ENCODE data around the gene BHLHA15.

The BHLHA15 gene

DNA sequence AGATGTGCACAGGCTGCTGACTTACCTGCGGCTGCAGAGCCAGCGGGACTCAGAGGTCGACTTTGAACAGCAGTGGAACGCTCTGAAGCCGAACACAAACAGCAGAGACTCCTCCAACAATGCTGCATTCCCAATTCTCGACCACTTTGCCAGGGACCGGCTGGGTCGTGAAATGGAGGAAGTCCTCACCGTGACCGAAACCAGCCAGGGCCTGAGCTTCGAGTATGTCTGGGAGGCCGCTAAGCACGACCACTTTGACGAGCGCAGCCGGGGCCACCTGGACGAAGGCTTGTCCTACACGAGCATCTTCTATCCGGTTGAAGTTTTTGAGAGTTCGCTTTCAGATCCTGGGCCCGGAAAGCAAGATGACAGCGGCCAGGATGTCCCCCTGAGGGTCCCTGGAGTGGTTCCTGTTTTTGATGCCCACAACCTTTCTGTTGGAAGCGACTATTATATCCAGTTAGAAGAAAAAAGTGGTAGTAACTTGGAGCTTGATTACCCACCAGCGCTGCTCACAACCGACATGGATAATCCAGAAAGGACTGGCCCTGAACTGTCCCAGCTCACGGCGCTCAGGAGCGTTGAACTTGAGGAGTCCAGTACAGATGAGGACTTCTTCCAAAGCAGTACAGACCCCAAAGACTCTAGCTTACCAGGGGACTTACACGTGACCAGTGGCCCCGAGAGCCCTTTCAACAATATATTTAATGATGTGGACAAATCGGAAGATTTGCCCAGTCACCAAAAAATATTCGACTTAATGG lies 19.4 kb upstream of the BHLHA15 start:
- TF ChIP-seq SIN3A (IDR thresholded peaks at IDR 0.05; ENCODE audit: borderline replicate concordance, insufficient read depth, low read length) (no peak), TAF1 (IDR thresholded peaks at IDR 0.05; ENCODE audit: borderline replicate concordance, insufficient read depth, low read length) (no peak)
- TF ChIP-seq, protein P1, sequence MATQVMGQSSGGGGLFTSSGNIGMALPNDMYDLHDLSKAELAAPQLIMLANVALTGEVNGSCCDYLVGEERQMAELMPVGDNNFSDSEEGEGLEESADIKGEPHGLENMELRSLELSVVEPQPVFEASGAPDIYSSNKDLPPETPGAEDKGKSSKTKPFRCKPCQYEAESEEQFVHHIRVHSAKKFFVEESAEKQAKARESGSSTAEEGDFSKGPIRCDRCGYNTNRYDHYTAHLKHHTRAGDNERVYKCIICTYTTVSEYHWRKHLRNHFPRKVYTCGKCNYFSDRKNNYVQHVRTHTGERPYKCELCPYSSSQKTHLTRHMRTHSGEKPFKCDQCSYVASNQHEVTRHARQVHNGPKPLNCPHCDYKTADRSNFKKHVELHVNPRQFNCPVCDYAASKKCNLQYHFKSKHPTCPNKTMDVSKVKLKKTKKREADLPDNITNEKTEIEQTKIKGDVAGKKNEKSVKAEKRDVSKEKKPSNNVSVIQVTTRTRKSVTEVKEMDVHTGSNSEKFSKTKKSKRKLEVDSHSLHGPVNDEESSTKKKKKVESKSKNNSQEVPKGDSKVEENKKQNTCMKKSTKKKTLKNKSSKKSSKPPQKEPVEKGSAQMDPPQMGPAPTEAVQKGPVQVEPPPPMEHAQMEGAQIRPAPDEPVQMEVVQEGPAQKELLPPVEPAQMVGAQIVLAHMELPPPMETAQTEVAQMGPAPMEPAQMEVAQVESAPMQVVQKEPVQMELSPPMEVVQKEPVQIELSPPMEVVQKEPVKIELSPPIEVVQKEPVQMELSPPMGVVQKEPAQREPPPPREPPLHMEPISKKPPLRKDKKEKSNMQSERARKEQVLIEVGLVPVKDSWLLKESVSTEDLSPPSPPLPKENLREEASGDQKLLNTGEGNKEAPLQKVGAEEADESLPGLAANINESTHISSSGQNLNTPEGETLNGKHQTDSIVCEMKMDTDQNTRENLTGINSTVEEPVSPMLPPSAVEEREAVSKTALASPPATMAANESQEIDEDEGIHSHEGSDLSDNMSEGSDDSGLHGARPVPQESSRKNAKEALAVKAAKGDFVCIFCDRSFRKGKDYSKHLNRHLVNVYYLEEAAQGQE (IDR thresholded peaks at IDR 0.05; ENCODE audit: insufficient read depth in 1 of 2, low read depth in 2 of 2, low read length in 2 of 2), result no peak

DNA sequence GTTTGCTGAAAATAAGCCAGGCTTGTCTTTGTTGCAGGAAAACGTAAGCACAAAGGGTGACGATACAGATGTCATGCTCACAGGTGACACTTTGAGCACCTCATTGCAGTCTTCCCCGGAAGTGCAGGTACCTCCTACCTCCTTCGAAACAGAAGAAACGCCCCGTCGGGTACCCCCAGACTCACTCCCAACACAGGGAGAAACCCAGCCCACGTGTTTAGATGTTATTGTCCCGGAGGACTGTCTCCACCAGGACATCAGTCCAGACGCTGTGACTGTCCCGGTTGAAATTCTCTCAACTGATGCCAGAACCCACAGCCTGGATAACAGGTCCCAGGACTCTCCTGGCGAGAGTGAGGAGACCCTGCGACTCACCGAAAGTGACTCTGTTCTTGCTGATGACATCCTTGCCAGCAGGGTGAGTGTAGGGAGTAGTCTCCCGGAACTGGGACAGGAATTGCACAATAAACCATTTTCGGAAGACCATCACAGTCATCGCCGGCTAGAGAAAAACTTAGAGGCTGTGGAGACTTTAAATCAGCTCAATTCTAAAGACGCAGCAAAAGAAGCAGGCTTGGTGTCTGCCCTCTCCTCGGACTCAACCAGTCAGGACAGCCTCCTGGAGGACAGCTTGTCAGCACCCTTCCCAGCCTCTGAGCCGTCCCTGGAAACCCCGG lies 18.3 kb upstream of the BHLHA15 start:
- TF ChIP-seq FOXP2 (optimal IDR thresholded peaks at IDR 0.05; ENCODE audit: borderline replicate concordance, extremely low read depth, extremely low read length, insufficient read depth), result no peak
- TF ChIP-seq, protein P1 (IDR thresholded peaks at IDR 0.05; ENCODE audit: insufficient read depth in 1 of 2, low read depth in 2 of 2, low read length in 2 of 2), result no peak
- TF ChIP-seq TAF1 (IDR thresholded peaks at IDR 0.05; ENCODE audit: borderline replicate concordance, insufficient read depth, low read length), result no peak
- no peak for TF ChIP-seq SIN3A (IDR thresholded peaks at IDR 0.05; ENCODE audit: borderline replicate concordance, insufficient read depth, low read length)
- no peak for TF ChIP-seq POLR2AphosphoS5 (IDR thresholded peaks at IDR 0.05; ENCODE audit: low read depth, low read length)

DNA sequence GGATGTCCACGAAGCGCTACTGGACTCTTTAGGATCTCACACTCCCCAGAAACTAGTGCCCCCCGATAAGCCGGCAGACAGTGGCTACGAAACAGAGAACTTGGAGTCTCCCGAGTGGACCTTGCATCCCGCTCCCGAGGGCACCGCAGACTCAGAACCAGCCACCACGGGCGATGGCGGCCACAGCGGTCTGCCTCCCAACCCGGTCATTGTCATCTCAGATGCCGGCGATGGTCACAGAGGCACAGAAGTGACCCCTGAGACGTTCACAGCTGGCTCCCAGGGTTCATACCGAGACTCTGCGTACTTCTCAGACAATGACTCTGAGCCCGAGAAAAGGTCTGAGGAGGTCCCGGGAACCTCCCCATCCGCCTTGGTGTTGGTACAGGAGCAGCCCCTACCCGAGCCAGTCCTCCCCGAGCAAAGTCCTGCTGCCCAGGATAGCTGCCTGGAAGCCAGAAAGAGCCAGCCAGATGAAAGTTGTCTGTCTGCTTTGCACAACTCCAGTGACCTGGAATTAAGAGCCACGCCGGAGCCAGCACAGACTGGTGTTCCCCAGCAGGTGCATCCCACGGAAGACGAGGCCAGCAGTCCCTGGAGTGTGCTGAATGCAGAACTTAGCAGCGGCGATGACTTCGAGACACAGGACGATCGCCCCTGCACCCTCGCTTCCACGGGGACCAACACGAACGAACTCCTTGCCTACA lies 17.6 kb upstream of the BHLHA15 start:
- TF ChIP-seq POLR2AphosphoS5 (IDR thresholded peaks at IDR 0.05; ENCODE audit: low read depth, low read length) (no peak), TAF1 (IDR thresholded peaks at IDR 0.05; ENCODE audit: borderline replicate concordance, insufficient read depth, low read length) (no peak), FOXP2 (optimal IDR thresholded peaks at IDR 0.05; ENCODE audit: borderline replicate concordance, extremely low read depth, extremely low read length, insufficient read depth) (no peak), SIN3A (IDR thresholded peaks at IDR 0.05; ENCODE audit: borderline replicate concordance, insufficient read depth, low read length) (no peak)
- TF ChIP-seq, protein P1 (IDR thresholded peaks at IDR 0.05; ENCODE audit: insufficient read depth in 1 of 2, low read depth in 2 of 2, low read length in 2 of 2), result no peak

DNA sequence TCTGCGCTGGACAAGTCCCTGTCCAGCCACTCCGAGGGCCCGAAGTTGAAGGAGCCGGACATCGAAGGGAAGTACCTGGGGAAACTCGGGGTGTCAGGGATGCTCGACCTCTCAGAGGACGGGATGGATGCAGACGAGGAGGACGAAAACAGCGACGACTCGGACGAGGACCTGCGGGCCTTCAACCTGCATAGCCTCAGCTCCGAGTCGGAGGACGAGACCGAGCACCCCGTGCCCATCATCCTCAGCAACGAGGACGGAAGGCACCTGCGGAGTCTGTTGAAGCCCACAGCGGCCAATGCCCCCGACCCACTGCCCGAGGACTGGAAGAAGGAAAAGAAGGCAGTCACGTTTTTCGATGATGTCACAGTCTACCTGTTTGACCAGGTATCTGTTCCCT lies 17.1 kb upstream of the BHLHA15 start:
- TF ChIP-seq, protein P1 (IDR thresholded peaks at IDR 0.05; ENCODE audit: insufficient read depth in 1 of 2, low read depth in 2 of 2, low read length in 2 of 2), result no peak
- TF ChIP-seq FOXP2 (optimal IDR thresholded peaks at IDR 0.05; ENCODE audit: borderline replicate concordance, extremely low read depth, extremely low read length, insufficient read depth) (no peak), POLR2AphosphoS5 (IDR thresholded peaks at IDR 0.05; ENCODE audit: low read depth, low read length) (no peak), TAF1 (IDR thresholded peaks at IDR 0.05; ENCODE audit: borderline replicate concordance, insufficient read depth, low read length) (no peak), SIN3A (IDR thresholded peaks at IDR 0.05; ENCODE audit: borderline replicate concordance, insufficient read depth, low read length) (no peak)
